H1 (cell line): Measurements from ENCODE around the gene ZNF805. TPM values are rescaled to one million over a fixed set of nuclear protein-coding genes. Genes with fewer than 3 reads are reported as not detected.
A peak's percentile ranks its signal among the peaks of the same experiment; 100 is the strongest.

Experiments used
- CTCF ChIA-PET: fragments of 300-600 bp; sonication (Branson Sonifier 250); formaldehyde crosslinking; loops from one replicate; lab custom pipeline; 2021; ENCODE audit not compliant: partially characterized antibody; lab: Charles Lee
- POLR2A ChIA-PET: fragments of 300-600 bp; sonication (Branson Sonifier 250); formaldehyde crosslinking; loops from one replicate; lab custom pipeline; 2021; ENCODE audit warnings: inconsistent platforms; ENCODE audit not compliant: partially characterized antibody; lab: Charles Lee
- DNase-seq, 2 experiments: peaks; one replicate each; pipeline versions ENCODE4 v3.0.0 to v3.0.0-alpha.2; 2010 to 2022; ENCODE audit warnings: low spot score in 2 of 2, low read depth in 1 of 2, mixed read lengths in 1 of 2
- FAIRE-seq: peaks from 2 replicates; lab custom pipeline; 2011; peaks lifted over from hg19 to GRCh38; lab: Jason Lieb, UNC
- H2AFZ ChIP-seq: 2 replicates; pipeline ENCODE4 v1.8.1; 2012; ENCODE audit warnings: low read length, inconsistent platforms
- H2AK5ac ChIP-seq: 2 replicates; pipeline ENCODE4 v1.6.1; 2013; ENCODE audit warnings: low read depth, low read length
- H2BK120ac ChIP-seq: replicated peaks from 2 replicates; pipeline ENCODE3; 2013; ENCODE audit warnings: low read depth, low read length, inconsistent platforms
- H2BK12ac ChIP-seq: 2 replicates; pipeline ENCODE4 v1.6.1; 2013; ENCODE audit warnings: low read depth, low read length
- H2BK15ac ChIP-seq: 2 replicates; pipeline ENCODE4 v1.6.1; 2013; ENCODE audit warnings: low read length
- H2BK20ac ChIP-seq: 2 replicates; pipeline ENCODE4 v1.6.1; 2013; ENCODE audit warnings: low read length
- H2BK5ac ChIP-seq: 2 replicates; pipeline ENCODE4 v1.6.1; 2013; ENCODE audit warnings: low read depth, low read length
- H3K14ac ChIP-seq: 2 replicates; pipeline ENCODE4 v1.6.1; 2013; ENCODE audit warnings: inconsistent platforms; ENCODE audit not compliant: insufficient read length
- H3K18ac ChIP-seq: 2 replicates; pipeline ENCODE4 v1.6.1; 2013; ENCODE audit warnings: low read length; ENCODE audit errors: extremely low read depth
- H3K23ac ChIP-seq: 2 replicates; pipeline ENCODE4 v1.6.1; 2013; ENCODE audit warnings: inconsistent platforms; ENCODE audit not compliant: insufficient read length
- H3K23me2 ChIP-seq: 2 replicates; pipeline ENCODE4 v1.6.1; 2013; ENCODE audit warnings: low read depth, low read length
- H3K27ac ChIP-seq: 2 replicates; pipeline ENCODE4 v1.6.1; 2011; ENCODE audit warnings: low read depth, low read length, inconsistent platforms
- H3K27me3 ChIP-seq, 4 experiments: replicated peaks in 1 of 4; 1 replicate in 1 of 4; 2 replicates in 3 of 4; pipeline versions ENCODE4 v1.6.1 to v1.8.1; 2011 to 2013; ENCODE audit warnings: low read length in 3 of 4, mild to moderate bottlenecking in 3 of 4, inconsistent platforms in 2 of 4, mixed read lengths in 2 of 4, moderate library complexity in 1 of 4; ENCODE audit not compliant: control insufficient read depth in 3 of 4, insufficient read depth in 3 of 4; ENCODE audit errors: extremely low read depth in 1 of 4
- H3K36me3 ChIP-seq, 4 experiments: 2 replicates each; pipeline versions ENCODE4 v1.6.1 to v1.8.1; 2011 to 2013; ENCODE audit warnings: mild to moderate bottlenecking in 4 of 4, low read length in 3 of 4, moderate library complexity in 2 of 4, control low read depth in 1 of 4, inconsistent platforms in 1 of 4; ENCODE audit not compliant: insufficient read depth in 4 of 4, control insufficient read depth in 2 of 4
- H3K4ac ChIP-seq: replicated peaks from 2 replicates; pipeline ENCODE3; 2013; ENCODE audit warnings: low read length, low read depth, mixed read lengths, inconsistent platforms; ENCODE audit not compliant: insufficient read length
- H3K4me1 ChIP-seq, 4 experiments: replicated peaks in 1 of 4; 1 replicate in 1 of 4; 2 replicates in 3 of 4; pipeline versions ENCODE4 v1.6.1 to v1.8.1; 2011 to 2013; ENCODE audit warnings: low read length in 3 of 4, inconsistent platforms in 2 of 4, mixed read lengths in 1 of 4; ENCODE audit not compliant: insufficient read depth in 4 of 4, control insufficient read depth in 3 of 4
- H3K4me2 ChIP-seq, 2 experiments: 2 replicates each; pipeline versions ENCODE4 v1.6.1 to v1.8.1; 2011 to 2013; ENCODE audit warnings: low read depth in 2 of 2, low read length in 2 of 2, control low read depth in 1 of 2, inconsistent platforms in 1 of 2, mild to moderate bottlenecking in 1 of 2; ENCODE audit not compliant: insufficient read depth in 1 of 2
- H3K4me3 ChIP-seq, 4 experiments: fragments of 200-600, 300-600 bp in 1 of 4; sonication (generic), shearing (Covaris generic), sonication (Bioruptor Twin) in 1 of 4; 2 replicates each; pipeline versions ENCODE4 v1.5.1 to v1.8.1; 2011 to 2016; ENCODE audit warnings: low read length in 4 of 4, low read depth in 3 of 4, control low read depth in 2 of 4, inconsistent platforms in 2 of 4, mild to moderate bottlenecking in 2 of 4, mixed read lengths in 1 of 4, moderate library complexity in 1 of 4; ENCODE audit not compliant: insufficient read depth in 2 of 4; ENCODE audit errors: extremely low read depth in 1 of 4
- H3K56ac ChIP-seq: replicated peaks from 2 replicates; pipeline ENCODE3; 2013; ENCODE audit warnings: low read depth, mild to moderate bottlenecking, mixed read lengths, low read length, inconsistent platforms; ENCODE audit not compliant: insufficient read length
- H3K79me1 ChIP-seq: 2 replicates; pipeline ENCODE4 v1.6.1; 2013; ENCODE audit warnings: low read depth, low read length, control low read depth
- H3K79me2 ChIP-seq, 2 experiments: 2 replicates each; pipeline versions ENCODE4 v1.6.1 to v1.8.1; 2012 to 2013; ENCODE audit warnings: low read length in 2 of 2, mild to moderate bottlenecking in 2 of 2, inconsistent platforms in 1 of 2; ENCODE audit not compliant: insufficient read depth in 2 of 2, control insufficient read depth in 1 of 2
- H3K9ac ChIP-seq, 4 experiments: replicated peaks in 1 of 4; 1 replicate in 1 of 4; 2 replicates in 3 of 4; pipeline versions ENCODE4 v1.6.1 to v1.8.1; 2011 to 2013; ENCODE audit warnings: low read depth in 3 of 4, low read length in 3 of 4, control low read depth in 2 of 4, mild to moderate bottlenecking in 2 of 4, moderate library complexity in 2 of 4, inconsistent platforms in 1 of 4; ENCODE audit errors: extremely low read depth in 1 of 4
- H3K9me3 ChIP-seq, 2 experiments: 2 replicates each; pipeline versions ENCODE4 v1.6.1 to v1.8.1; 2012 to 2013; ENCODE audit warnings: mild to moderate bottlenecking in 2 of 2, moderate library complexity in 2 of 2, control low read depth in 1 of 2, inconsistent platforms in 1 of 2, low read depth in 1 of 2, low read length in 1 of 2, mixed read lengths in 1 of 2; ENCODE audit not compliant: insufficient read depth in 2 of 2
- H4K20me1 ChIP-seq, 2 experiments: replicated peaks in 1 of 2; 2 replicates each; pipeline versions ENCODE3 to v1.8.1; 2011 to 2013; ENCODE audit warnings: inconsistent platforms in 2 of 2, low read length in 2 of 2, mild to moderate bottlenecking in 1 of 2; ENCODE audit not compliant: insufficient read depth in 2 of 2, control insufficient read depth in 1 of 2
- H4K5ac ChIP-seq: 2 replicates; pipeline ENCODE4 v1.6.1; 2013; ENCODE audit warnings: low read length, low read depth, mixed read lengths, inconsistent platforms; ENCODE audit not compliant: insufficient read length
- H4K8ac ChIP-seq: 2 replicates; pipeline ENCODE4 v1.8.0; 2013; ENCODE audit warnings: mild to moderate bottlenecking, moderate library complexity, low read length, inconsistent platforms; ENCODE audit not compliant: insufficient read depth; ENCODE audit errors: extremely low read depth
- H4K91ac ChIP-seq: replicated peaks from 2 replicates; pipeline ENCODE3; 2013; ENCODE audit warnings: low read length, mixed read lengths, inconsistent platforms; ENCODE audit not compliant: insufficient read length
- ASH2L ChIP-seq: fragments of 200-600, 300-600 bp; sonication (generic); IDR thresholded peaks from one replicate; pipeline ENCODE4 v1.7.1; 2017; ENCODE audit warnings: low read length
- BRCA1 ChIP-seq: IDR thresholded peaks from 2 replicates; pipeline ENCODE4 v1.6.1; 2012; ENCODE audit warnings: low read depth, low read length, improper control_type of control experiment
- CTBP2 ChIP-seq: IDR thresholded peaks from 2 replicates; pipeline ENCODE4 v1.7.0; 2011; ENCODE audit warnings: borderline replicate concordance, mild to moderate bottlenecking, moderate library complexity, mixed read lengths, low read length; ENCODE audit not compliant: insufficient read depth, insufficient read length
- EGR1 ChIP-seq: IDR thresholded peaks from 2 replicates; pipeline ENCODE4 v1.6.1; 2011; ENCODE audit warnings: low read depth, low read length, borderline replicate concordance
- EP300 ChIP-seq, 2 experiments: IDR thresholded peaks; 1 replicate in 1 of 2; 2 replicates in 1 of 2; pipeline ENCODE4 v1.6.1; 2011 to 2012; ENCODE audit warnings: low read depth in 2 of 2, low read length in 2 of 2, mild to moderate bottlenecking in 2 of 2, borderline replicate concordance in 1 of 2, inconsistent platforms in 1 of 2, moderate library complexity in 1 of 2
- EZH2 ChIP-seq: fragments of 200-600 bp; sonication (generic); IDR thresholded peaks from 2 replicates; pipeline ENCODE4 v1.7.1; 2012; ENCODE audit warnings: low read depth, mild to moderate bottlenecking, moderate library complexity, low read length, inconsistent platforms; ENCODE audit not compliant: severe bottlenecking
- KDM1A ChIP-seq: fragments of 200-600, 300-600 bp; sonication (generic); IDR thresholded peaks from 2 replicates; pipeline ENCODE4 v1.7.1; 2016; ENCODE audit warnings: mild to moderate bottlenecking, low read length, borderline replicate concordance
- KDM5A ChIP-seq: fragments of 200-600 bp; IDR thresholded peaks from 2 replicates; pipeline ENCODE4 v1.7.1; 2012; ENCODE audit warnings: mild to moderate bottlenecking, low read length, inconsistent platforms, mixed read lengths
- POLR2A ChIP-seq, 2 experiments: IDR thresholded peaks; 1 replicate in 1 of 2; 2 replicates in 1 of 2; pipeline ENCODE4 v1.6.1; 2011; ENCODE audit warnings: low read depth in 2 of 2, low read length in 2 of 2, mild to moderate bottlenecking in 2 of 2; ENCODE audit errors: control extremely low read depth in 1 of 2
- POLR2AphosphoS5 ChIP-seq: IDR thresholded peaks from 2 replicates; pipeline ENCODE4 v1.6.1; 2011; ENCODE audit warnings: low read depth, low read length
- RNF2 ChIP-seq: fragments of 200-900, 300-1000 bp; sonication (generic); IDR thresholded peaks from 2 replicates; pipeline ENCODE4 v1.7.1; 2016; ENCODE audit warnings: borderline replicate concordance, low read depth, mild to moderate bottlenecking, antibody characterized with exemption, low read length; ENCODE audit not compliant: poor library complexity, severe bottlenecking; ENCODE audit errors: missing control alignments
- SAP30 ChIP-seq: fragments of 300-600 bp; sonication (generic); IDR thresholded peaks from 2 replicates; pipeline ENCODE4 v1.7.1; 2012; ENCODE audit warnings: low read length, moderate library complexity, mild to moderate bottlenecking, inconsistent platforms; ENCODE audit not compliant: insufficient read depth, insufficient replicate concordance
- TCF12 ChIP-seq: IDR thresholded peaks from 2 replicates; pipeline ENCODE4 v1.6.1; 2011; ENCODE audit warnings: low read depth, mild to moderate bottlenecking, low read length
- WGBS, 2 experiments: shearing (Covaris generic) in 1 of 2; methylation state at CpG; one replicate each; pipeline versions ENCODE4 v1.1.6 to v1.1.7; 2013 to 2015; ENCODE audit warnings: low lambda C conversion rate in 2 of 2, mixed read lengths in 2 of 2, inconsistent platforms in 1 of 2, low coverage in 1 of 2, missing lambda C conversion rate in 1 of 2; ENCODE audit not compliant: insufficient replicate concordance in 2 of 2, insufficient coverage in 1 of 2, insufficient read length in 1 of 2; ENCODE audit errors: extremely low coverage in 1 of 2, missing lambda C conversion rate in 1 of 2; 5-methylcytosine and 5-hydroxymethylcytosine counted together
- polyA plus RNA-seq, 7 experiments: library from polyadenylated mRNA; depleted of rRNA in 3 of 7; stranded (reverse) in 5 of 7; unstranded in 2 of 7; fragments of >200 nt in 5 of 7; fragments of 200-250 nt in 2 of 7; gene quantifications; 1 replicate in 5 of 7; 2 replicates in 1 of 7; 4 replicates in 1 of 7; pipeline versions ENCODE4 v1.2.1 to v1.2.3, GENCODE V29; 2011 to 2013; ENCODE audit warnings: missing spikeins in 2 of 7, mixed read lengths in 2 of 7
- total RNA-seq: library from RNA; stranded (reverse); fragmentation: NEBNext Ultra II Directional; extraction: Animal tissue kit (Norgen Biotek cat#: 25700); gene quantifications from 2 replicates; pipeline ENCODE4 v1.2.1, GENCODE V29; 2021

The ZNF805 gene
- total and polyA plus RNA-seq, 2 of the 8 experiments (the other 6 are each of a cell fraction or from before 2014, with no cell fraction given) = 2.3 to 14.8 TPM

DNA sequence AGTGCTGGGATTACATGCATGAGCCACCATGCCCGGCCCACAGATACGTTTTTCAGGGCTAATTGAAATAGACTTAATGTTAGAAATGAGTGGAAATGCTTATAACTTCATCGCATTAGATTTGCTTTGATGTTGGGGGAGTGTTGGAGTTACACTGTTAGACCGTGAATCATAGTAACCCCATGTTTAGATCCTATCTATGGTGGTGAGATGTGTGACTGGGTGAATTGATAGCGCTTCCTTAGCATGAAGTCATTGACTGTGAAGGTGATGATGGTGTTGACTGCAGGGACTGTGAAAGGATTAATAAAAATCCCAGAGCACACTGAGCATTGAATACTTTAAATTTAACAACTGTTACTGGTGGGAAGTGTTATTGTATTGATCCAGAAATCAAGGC lies 47.4 kb upstream of the ZNF805 start:
- Histone ChIP-seq H3K4me2 (peak overlapping the region; percentile 94 to 97; a peak in 2 of 4 replicates), H3K23me2 (peaks cover 11% of the 10 kb centered on the region), H3K18ac (no peak overlapping the region), H3K4ac (no peak overlapping the region), H2BK20ac (no peak overlapping the region), H3K4me3 (peak overlapping the region in 2 of 4 experiments; percentile 78 to 99; a peak in 4 of 8 replicates), H2AFZ (no peak overlapping the region), H2BK5ac (no peak overlapping the region), H2BK120ac (no peak overlapping the region), H3K36me3 (peaks cover 0 to 32% (median 14%) of the 10 kb centered on the region in 4 experiments; a peak in 6 of 8 replicates), H4K91ac (no peak overlapping the region), H3K79me2 (peaks cover 16 to 20% of the 10 kb centered on the region in 2 experiments; a peak in 3 of 4 replicates), H4K20me1 (peaks cover 0 to 8% of the 10 kb centered on the region in 2 experiments), H3K9ac (no peak overlapping the region), H2BK15ac (no peak overlapping the region), H3K14ac (no peak overlapping the region), H3K79me1 (peaks cover 11% of the 10 kb centered on the region), H3K4me1 (peaks cover 0 to 6% (median 0%) of the 10 kb centered on the region in 4 experiments; a peak in 2 of 7 replicates), H3K9me3 (peaks cover 7 to 20% of the 10 kb centered on the region in 2 experiments), H3K56ac (no peak overlapping the region), H4K8ac (no peak overlapping the region), H3K23ac (no peak overlapping the region), H2AK5ac (no peak overlapping the region), H3K27me3 (no peaks in the 10 kb centered on the region; a peak in 1 of 7 replicates), H4K5ac (no peak overlapping the region), H3K27ac (no peak overlapping the region), H2BK12ac (no peak overlapping the region)
- ChIA-PET CTCF (interaction anchor here (0.5 to 1.1 kb wide), 3 partner anchors 9 to 489 kb away, joined by 3 read pairs; partner anchors contain the start of gene ZNF551), POLR2A (interaction anchor here (0.8 to 2.0 kb wide), 2 partner anchors 12 to 110 kb away, joined by 3 to 4 read pairs; no protein-coding TSS in a partner anchor)
- DNase-seq (no peak), FAIRE-seq (no peak)
- 92% methylated on average over 5 of the region's 5 CpGs; no CpG with 5 or more reads in 1 of the 2 experiments for WGBS, 2 experiments
- TF ChIP-seq SAP30 = no peak
- no peak for TF ChIP-seq EZH2
- no peak for TF ChIP-seq KDM1A
- no peak for TF ChIP-seq KDM5A
- TF ChIP-seq BRCA1 = no peak
- TF ChIP-seq POLR2A (IDR thresholded peaks at IDR 0.05; ENCODE audit: control extremely low read depth in 1 of 2, low read depth in 2 of 2, low read length in 2 of 2) = no peak
- no peak for TF ChIP-seq CTBP2
- TF ChIP-seq TCF12 = no peak
- TF ChIP-seq RNF2 = no peak
- TF ChIP-seq ASH2L = no peak
- TF ChIP-seq POLR2AphosphoS5 = no peak
- no peak for TF ChIP-seq EP300 (IDR thresholded peaks at IDR 0.05; ENCODE audit: borderline replicate concordance in 1 of 2, low read depth in 2 of 2, low read length in 2 of 2)
- no peak for TF ChIP-seq EGR1
